ENCODE measurements around the gene SLC39A7. TPM values are rescaled to one million over a fixed set of nuclear protein-coding genes. Genes with fewer than 3 reads are reported as not detected.
A peak's percentile ranks its signal among the peaks of the same experiment; 100 is the strongest.

The SLC39A7 gene
- total RNA-seq = 100 to 1,000 TPM in 1 of 5 donors, 10 to 100 TPM in 3, 1 to 10 TPM in 1; 9.3 to 119 (median 75.8) TPM
- polyA plus RNA-seq = 10 to 100 TPM; 33.6 to 59.8 (median 54.5) TPM
- long read RNA-seq, donor 1, partial matches to known transcripts = 0 of 4 reads
- long read RNA-seq, donor 1, other reads (novel, unspliced or antisense) = 0 of 4 reads
- long read RNA-seq, donor 2, transcript SLC39A7-201 (8 exons, 2,153 nt) = major isoform, 7 of 10 reads
- long read RNA-seq, donor 2, partial matches to known transcripts = 0 of 10 reads
- long read RNA-seq, donor 2, other reads (novel, unspliced or antisense) = 0 of 10 reads
- long read RNA-seq, donor 3, partial matches to known transcripts = 0 of 4 reads
- long read RNA-seq, donor 3, other reads (novel, unspliced or antisense) = 0 of 4 reads
- long read RNA-seq, donor 4, partial matches to known transcripts = 0 of 3 reads
- long read RNA-seq, donor 4, other reads (novel, unspliced or antisense) = 0 of 3 reads
- long read RNA-seq, donor 5, partial matches to known transcripts = 0 of 4 reads
- long read RNA-seq, donor 5, other reads (novel, unspliced or antisense) = 0 of 4 reads
- long read RNA-seq, donor 6, transcript SLC39A7-202 (7 exons, 2,409 nt) = minor isoform, 9 of 41 reads
- long read RNA-seq, donor 6, transcript SLC39A7-201 (8 exons, 2,153 nt) = major isoform, 18 of 41 reads
- long read RNA-seq, donor 6, partial matches to known transcripts = 11 of 41 reads
- long read RNA-seq, donor 6, other reads (novel, unspliced or antisense) = 0 of 41 reads
- long read RNA-seq, donor 7, transcript SLC39A7-202 (7 exons, 2,409 nt) = major isoform, 6 of 16 reads
- long read RNA-seq, donor 7, partial matches to known transcripts = 6 of 16 reads
- long read RNA-seq, donor 7, other reads (novel, unspliced or antisense) = 0 of 16 reads
- long read RNA-seq, donor 8, partial matches to known transcripts = 0 of 5 reads
- long read RNA-seq, donor 8, other reads (novel, unspliced or antisense) = 0 of 5 reads
- long read RNA-seq, donor 9, transcript SLC39A7-201 (8 exons, 2,153 nt) = major isoform, 5 of 7 reads
- long read RNA-seq, donor 9, partial matches to known transcripts = 0 of 7 reads
- long read RNA-seq, donor 9, other reads (novel, unspliced or antisense) = 0 of 7 reads
- long read RNA-seq, donor 10, partial matches to known transcripts = 0 of 4 reads
- long read RNA-seq, donor 10, other reads (novel, unspliced or antisense) = 0 of 4 reads

DNA sequence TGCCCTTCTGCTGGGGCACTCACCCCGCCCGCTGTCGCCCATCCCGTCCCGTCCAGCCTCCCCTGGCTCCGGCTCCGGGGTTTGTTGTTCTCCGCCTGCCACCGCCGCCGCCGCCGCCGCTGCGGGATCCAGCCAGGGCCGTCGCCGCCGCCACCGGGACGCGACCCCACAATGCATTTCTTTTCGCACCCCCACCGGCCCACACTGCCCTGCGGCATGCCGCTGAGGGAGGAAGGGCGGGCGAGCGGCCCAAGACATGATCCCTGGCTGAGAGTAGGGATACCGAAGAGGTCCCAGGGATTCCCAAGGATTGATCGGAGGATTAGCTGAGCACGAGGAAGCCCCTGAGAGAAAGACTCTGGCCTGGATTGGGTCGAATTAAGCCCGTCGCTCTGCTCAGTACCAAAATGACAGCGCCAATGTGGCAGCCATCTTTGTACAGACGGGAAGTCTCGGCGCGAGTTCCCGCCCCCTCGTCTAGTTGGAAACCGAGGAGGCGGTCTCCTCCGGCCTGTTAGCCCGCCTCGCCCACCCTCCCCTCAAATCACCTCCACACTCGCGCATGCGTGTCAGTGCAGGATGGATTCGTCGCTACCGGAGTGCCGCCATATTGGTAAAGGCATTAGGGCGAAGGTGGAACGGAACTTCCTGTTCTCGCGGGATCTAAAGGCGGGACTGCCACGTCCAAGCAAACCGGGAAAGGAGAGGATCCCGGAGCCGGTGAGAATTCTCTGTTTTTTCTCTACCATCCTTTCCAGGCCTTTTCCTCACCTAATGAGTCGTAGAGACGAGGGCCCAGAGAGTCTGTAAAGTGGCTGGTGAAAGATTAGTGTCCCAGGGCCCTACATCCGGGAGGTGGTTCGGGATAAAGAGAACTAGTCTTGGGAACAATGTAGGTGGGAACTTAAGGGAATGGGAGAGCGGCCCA lies at the start of gene SLC39A7, which contains the start of gene RXRB:
TSS of gene SLC39A7 (plus strand) at position 649 of the 928 bp plus-strand sequence. CDS start 379 bp downstream, outside the sequence.
TSS of gene RXRB (minus strand) at position 447 of the 928 bp plus-strand sequence. CDS start at position 258, 189 bp downstream.
- H3K4me1 ChIP-seq = peaks cover 57 to 75% (median 72%) of the 10 kb centered on the region in 4 donors
- 0 to 1% (median 0%) methylated on average over 55 to 68 of the region's 68 CpGs for WGBS, 5 donors
- intact Hi-C loops (cut with DNase I; ENCODE audit: low total_unique reads) = no loop called here

DNA sequence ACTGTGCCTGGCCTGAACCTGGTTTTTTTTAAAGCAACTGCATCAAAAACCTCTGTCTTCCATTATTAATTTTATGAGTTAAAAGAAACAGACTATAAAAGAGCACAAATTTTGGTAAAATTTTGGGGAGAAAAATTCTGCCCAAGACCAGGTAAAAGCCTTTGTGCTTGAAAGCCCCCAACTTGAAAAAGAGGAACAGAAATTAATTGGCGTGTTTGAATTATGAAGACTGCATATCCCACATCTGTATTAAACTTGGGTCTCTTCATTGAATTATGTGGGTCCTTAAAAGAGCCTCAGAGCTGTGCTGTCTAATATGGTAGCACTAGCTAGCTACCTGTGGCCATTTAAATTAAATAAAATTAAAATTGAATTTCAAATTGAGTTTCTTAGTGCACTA lies 49.6 kb upstream of the SLC39A7 start:
- H3K4me3 ChIP-seq = no peak overlapping the region
- peaks cover 0 to 17% (median 4%) of the 10 kb centered on the region in 3 donors for H3K27me3 ChIP-seq
- TF ChIP-seq EP300 (IDR thresholded peaks at IDR 0.05) (no peak), CTCF (IDR thresholded peaks at IDR 0.05) (no peak), POLR2AphosphoS5 (IDR thresholded peaks at IDR 0.05) (no peak), POLR2A (IDR thresholded peaks at IDR 0.05) (no peak)
- H3K9me3 ChIP-seq = peaks cover 0 to 23% (median 17%) of the 10 kb centered on the region in 4 donors
- intact Hi-C loops (cut with DNase I; ENCODE audit: low total_unique reads) = no loop called here
- peaks cover 0 to 4% (median 0%) of the 10 kb centered on the region in 4 donors for H3K4me1 ChIP-seq
- no peak for DNase-seq
- H3K36me3 ChIP-seq = no peaks in the 10 kb centered on the region
- no peak overlapping the region for H3K27ac ChIP-seq
- 90 to 97% (median 95%) methylated on average over 1 of the region's 1 CpG for WGBS, 5 donors

More for the DNA sequence above, at the start of gene SLC39A7, which contains the start of gene RXRB:
- Histone ChIP-seq H3K27me3 (no peaks in the 10 kb centered on the region), H3K36me3 (peaks cover 35 to 50% (median 45%) of the 10 kb centered on the region in 4 donors), H3K9me3 (no peaks in the 10 kb centered on the region), H3K4me3 (peak within 1 kb of the TSS; percentile 77 to 94 (median 86)), H3K27ac (peak within 1 kb of the TSS; percentile 94 to 98 (median 97))
- TF ChIP-seq POLR2A (IDR thresholded peaks at IDR 0.05) = peak in 1 of 4 donors; percentile 8
- no peak for TF ChIP-seq CTCF (IDR thresholded peaks at IDR 0.05)
- TF ChIP-seq POLR2AphosphoS5 (IDR thresholded peaks at IDR 0.05) = peak; percentile 65 to 92 (median 71)
- no peak for TF ChIP-seq EP300 (IDR thresholded peaks at IDR 0.05)
- DNase-seq = peak; percentile 99 to 100

- WGBS, 5 donors = 53 to 71% (median 61%) methylated on average over 4 of the region's 4 CpGs
- intact Hi-C loops (cut with DNase I; ENCODE audit: low total_unique reads) = no loop called here
Observed at GRCh38 chr6:33154349-33154748, 46.3 kb upstream of the SLC39A7 start.

More at GRCh38 chr6:33154349-33154748, 46.3 kb upstream of the SLC39A7 start:
- DNase-seq = no peak
- no peak for TF ChIP-seq POLR2A (IDR thresholded peaks at IDR 0.05)
- no peak for TF ChIP-seq POLR2AphosphoS5 (IDR thresholded peaks at IDR 0.05)
- no peak for TF ChIP-seq EP300 (IDR thresholded peaks at IDR 0.05)
- no peak for TF ChIP-seq CTCF (IDR thresholded peaks at IDR 0.05)
- H3K4me1 ChIP-seq = no peaks in the 10 kb centered on the region
- no peaks in the 10 kb centered on the region for H3K36me3 ChIP-seq
- H3K27ac ChIP-seq = no peak overlapping the region
- H3K4me3 ChIP-seq = no peak overlapping the region
- H3K27me3 ChIP-seq = peaks cover 0 to 11% (median 4%) of the 10 kb centered on the region in 3 donors
- H3K9me3 ChIP-seq = peaks cover 0 to 23% (median 17%) of the 10 kb centered on the region in 4 donors

Measured in stomach (tissue), 19 donors.